Bronchial epithelial cell (primary cell): ENCODE measurements around the gene MYBPC3. TPM values are rescaled to one million over a fixed set of nuclear protein-coding genes. Genes with fewer than 3 reads are reported as not detected.
A peak's percentile ranks its signal among the peaks of the same experiment; 100 is the strongest.
"Not testable (repeated sequence)": the region's sequence is repeated elsewhere in the genome, so short reads cannot be mapped to it uniquely, and the experiment has no call there.

Experiments
- DNase-seq: peaks from one replicate; pipeline ENCODE4 v3.0.0-alpha.2; 2010; ENCODE audit warnings: low read depth
- FAIRE-seq: peaks from 2 replicates; lab custom pipeline; 2011; peaks lifted over from hg19 to GRCh38; lab: Jason Lieb, UNC
- H3K27me3 ChIP-seq: 2 replicates; pipeline ENCODE4 v1.5.1; 2011; ENCODE audit warnings: low read length; ENCODE audit not compliant: control insufficient read depth, insufficient read depth
- H3K36me3 ChIP-seq: 2 replicates; pipeline ENCODE4 v1.5.1; 2011; ENCODE audit warnings: low read length; ENCODE audit not compliant: control insufficient read depth, insufficient read depth
- H3K4me3 ChIP-seq: 2 replicates; pipeline ENCODE4 v1.5.1; 2011; ENCODE audit warnings: mild to moderate bottlenecking, low read depth, low read length, control low read depth
- total RNA-seq: library from RNA; depleted of rRNA; stranded (reverse); fragments of >200 nt; gene quantifications from 2 replicates; pipeline ENCODE4 v1.2.1, GENCODE V29; 2014
- TF ChIP-seq, protein P1 (sequence below): IDR thresholded peaks from 2 replicates; pipeline ENCODE4 v1.5.1; 2011; ENCODE audit warnings: mild to moderate bottlenecking, moderate library complexity, low read length, control low read depth, inconsistent platforms; ENCODE audit not compliant: insufficient read depth, severe bottlenecking

The MYBPC3 gene
- total RNA-seq, 1 donor from 2014 or later, result under 0.01 TPM

- FAIRE-seq, result no peak
- Histone ChIP-seq H3K36me3 (no peaks in the 10 kb centered on the region), H3K27me3 (peaks cover 2% of the 10 kb centered on the region), H3K4me3 (no peak overlapping the region)
- TF ChIP-seq, protein P1, sequence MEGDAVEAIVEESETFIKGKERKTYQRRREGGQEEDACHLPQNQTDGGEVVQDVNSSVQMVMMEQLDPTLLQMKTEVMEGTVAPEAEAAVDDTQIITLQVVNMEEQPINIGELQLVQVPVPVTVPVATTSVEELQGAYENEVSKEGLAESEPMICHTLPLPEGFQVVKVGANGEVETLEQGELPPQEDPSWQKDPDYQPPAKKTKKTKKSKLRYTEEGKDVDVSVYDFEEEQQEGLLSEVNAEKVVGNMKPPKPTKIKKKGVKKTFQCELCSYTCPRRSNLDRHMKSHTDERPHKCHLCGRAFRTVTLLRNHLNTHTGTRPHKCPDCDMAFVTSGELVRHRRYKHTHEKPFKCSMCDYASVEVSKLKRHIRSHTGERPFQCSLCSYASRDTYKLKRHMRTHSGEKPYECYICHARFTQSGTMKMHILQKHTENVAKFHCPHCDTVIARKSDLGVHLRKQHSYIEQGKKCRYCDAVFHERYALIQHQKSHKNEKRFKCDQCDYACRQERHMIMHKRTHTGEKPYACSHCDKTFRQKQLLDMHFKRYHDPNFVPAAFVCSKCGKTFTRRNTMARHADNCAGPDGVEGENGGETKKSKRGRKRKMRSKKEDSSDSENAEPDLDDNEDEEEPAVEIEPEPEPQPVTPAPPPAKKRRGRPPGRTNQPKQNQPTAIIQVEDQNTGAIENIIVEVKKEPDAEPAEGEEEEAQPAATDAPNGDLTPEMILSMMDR, result no peak
- DNase-seq, result no peak
These were observed 15.1 kb downstream of the MYBPC3 start for GRCh38 chr11:47337229-47337924.

DNA sequence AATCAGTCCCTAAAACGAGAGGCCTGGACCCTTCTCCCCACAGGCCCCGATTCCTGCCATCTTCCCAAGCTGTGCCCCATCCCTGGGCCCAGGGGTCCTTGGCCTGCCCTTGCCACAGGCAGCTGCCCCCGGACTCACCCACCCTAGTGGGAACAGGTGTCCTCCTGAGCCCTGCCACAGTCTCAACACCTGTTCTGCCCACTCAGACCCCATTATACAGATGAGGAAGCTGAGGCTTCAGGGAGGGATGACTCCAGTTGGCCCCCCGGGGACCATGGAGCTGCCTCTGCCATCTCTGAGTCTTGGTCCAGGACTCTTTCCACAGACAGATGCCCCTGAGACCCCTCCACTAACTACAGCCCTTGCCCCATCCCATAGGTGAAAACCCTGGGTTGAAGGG is 15.9 kb downstream of the MYBPC3 start:
- no peak overlapping the region for H3K4me3 ChIP-seq
- DNase-seq (no peak), FAIRE-seq (no peak)
- peaks cover 2% of the 10 kb centered on the region for H3K27me3 ChIP-seq
- TF ChIP-seq, protein P1, result no peak
- no peaks in the 10 kb centered on the region for H3K36me3 ChIP-seq

DNA sequence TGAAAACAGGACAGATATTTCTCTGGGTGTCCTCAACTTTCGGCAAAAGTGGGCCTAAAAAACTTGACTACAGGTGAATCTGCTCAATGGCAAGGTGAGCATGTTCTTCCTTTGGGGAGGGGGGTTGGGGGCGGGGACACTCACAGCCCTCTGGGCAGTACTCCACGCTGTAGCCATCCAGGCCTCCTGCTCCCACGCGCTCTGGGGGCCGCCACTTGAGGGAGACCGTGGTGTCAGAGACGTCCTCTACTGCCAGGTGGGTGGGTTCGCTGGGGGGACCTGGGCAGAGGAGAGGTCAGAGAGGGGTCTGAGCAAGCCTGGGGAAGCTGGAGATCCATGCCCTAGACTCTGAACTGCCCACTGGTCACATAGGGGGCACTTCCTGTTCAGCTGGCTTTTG is 16.8 kb downstream of the MYBPC3 start:
- FAIRE-seq, result no peak
- no peak for DNase-seq
- H3K27me3 ChIP-seq, result peaks cover 2% of the 10 kb centered on the region
- TF ChIP-seq, protein P1, result no peak
- H3K4me3 ChIP-seq, result no peak overlapping the region
- H3K36me3 ChIP-seq, result no peaks in the 10 kb centered on the region

DNA sequence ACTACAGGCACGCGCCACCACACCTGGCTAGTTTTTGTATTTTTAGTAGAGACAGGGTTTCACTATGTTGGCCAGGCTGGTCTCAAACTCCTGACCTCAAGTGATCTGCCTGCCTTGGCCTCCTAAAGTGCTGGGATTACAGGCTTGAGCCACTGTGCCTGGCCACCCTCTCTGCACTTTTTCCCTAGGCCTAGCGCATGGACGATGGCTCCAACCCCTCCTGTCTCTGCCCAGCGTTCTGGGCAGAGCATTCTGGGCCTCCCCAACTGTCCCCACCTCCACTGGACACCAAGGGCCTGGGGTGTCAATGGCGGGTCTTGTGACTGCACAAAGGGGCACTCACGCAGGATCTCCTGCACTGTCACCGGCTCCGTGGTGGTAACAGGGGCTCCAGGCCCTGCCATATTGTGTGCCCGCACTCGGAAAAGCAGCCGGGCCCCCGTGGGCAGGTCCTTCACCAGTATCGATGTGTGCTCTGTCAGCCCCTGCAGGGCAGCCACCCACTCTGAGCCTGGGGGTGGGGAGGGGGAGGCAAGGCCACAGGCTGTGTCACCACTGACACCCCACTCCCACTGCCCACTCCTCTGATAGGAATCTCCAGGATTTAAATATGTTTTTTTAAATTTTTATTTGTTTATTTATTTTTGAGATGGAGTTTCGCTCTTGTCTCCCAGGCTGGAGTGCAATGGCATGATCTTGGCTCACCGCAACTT is 17.6 kb downstream of the MYBPC3 start:
- not testable (repeated sequence) for H3K27me3 ChIP-seq, H3K4me3 ChIP-seq, H3K36me3 ChIP-seq, DNase-seq, FAIRE-seq

DNA sequence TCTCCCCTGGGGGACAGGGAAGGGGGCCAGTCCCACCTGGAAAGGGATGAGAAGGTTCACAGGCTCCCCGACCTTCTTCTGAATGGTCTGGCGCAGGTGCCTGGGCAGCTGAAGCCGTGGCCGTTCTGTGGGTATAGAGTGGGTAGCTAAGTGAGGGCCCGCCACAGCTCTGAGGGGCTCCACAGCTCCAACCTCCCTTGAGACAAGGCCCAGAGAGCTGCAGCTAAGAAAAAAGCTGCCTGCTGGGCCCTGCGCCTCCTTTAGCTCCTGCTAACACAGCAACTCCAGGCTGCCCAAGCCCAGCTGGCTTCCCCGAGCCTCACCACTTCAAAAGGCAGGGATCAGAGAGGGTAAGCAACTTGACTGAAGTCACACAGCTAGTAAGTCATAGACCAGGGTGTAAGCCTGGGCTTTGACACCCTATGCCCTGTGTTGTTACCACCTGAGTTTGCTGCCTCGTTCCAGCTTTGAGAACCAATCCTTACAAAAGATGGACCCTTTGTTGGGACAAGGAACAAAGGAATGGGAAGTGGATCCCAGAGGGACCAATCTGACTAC is 18.5 kb downstream of the MYBPC3 start:
- FAIRE-seq (peak; percentile 23), DNase-seq (no peak)
- Histone ChIP-seq H3K36me3 (peaks cover 2% of the 10 kb centered on the region), H3K4me3 (no peak overlapping the region), H3K27me3 (peaks cover under 1% of the 10 kb centered on the region)
- TF ChIP-seq, protein P1, result no peak

- TF ChIP-seq, protein P1, result no peak
- peaks cover 4% of the 10 kb centered on the region for H3K36me3 ChIP-seq
- FAIRE-seq (no peak), DNase-seq (no peak)
- no peak overlapping the region for H3K4me3 ChIP-seq
- H3K27me3 ChIP-seq, result no peaks in the 10 kb centered on the region
These were observed 19.0 kb downstream of the MYBPC3 start for GRCh38 chr11:47333526-47333845.
